ENCODE results near the gene TBCEL. TPM values are rescaled to one million over a fixed set of nuclear protein-coding genes. Genes with fewer than 3 reads are reported as not detected.
A peak's percentile ranks its signal among the peaks of the same experiment; 100 is the strongest.

TBCEL gene
- 10 to 100 TPM; 42.6 to 47.7 (median 46.0) TPM for total RNA-seq
- 6.2 TPM for polyA plus RNA-seq
- long read RNA-seq, donor 1, full-length matches to known transcripts = 14 of 26 reads
- long read RNA-seq, donor 1, partial matches to known transcripts = 10 of 26 reads
- long read RNA-seq, donor 1, other reads (novel, unspliced or antisense) = 2 of 26 reads
- long read RNA-seq, donor 2, full-length matches to known transcripts = 2 of 2 reads
- long read RNA-seq, donor 2, partial matches to known transcripts = 0 of 2 reads
- long read RNA-seq, donor 2, other reads (novel, unspliced or antisense) = 0 of 2 reads
- long read RNA-seq, donor 3, full-length matches to known transcripts = 1 of 2 reads
- long read RNA-seq, donor 3, partial matches to known transcripts = 0 of 2 reads
- long read RNA-seq, donor 3, other reads (novel, unspliced or antisense) = 1 of 2 reads
- long read RNA-seq, donor 4, full-length matches to known transcripts = 4 of 7 reads
- long read RNA-seq, donor 4, partial matches to known transcripts = 1 of 7 reads
- long read RNA-seq, donor 4, other reads (novel, unspliced or antisense) = 2 of 7 reads

- under 1% methylated on average over 54 of the region's 54 CpGs for WGBS
- Histone ChIP-seq H3K27me3 (ENCODE audit: control insufficient read depth, insufficient read depth) (no peaks in the 10 kb centered on the region), H3K9me3 (ENCODE audit: control insufficient read depth, low read length) (no peaks in the 10 kb centered on the region), H3K4me3 (ENCODE audit: low read length) (peak within 1 kb of the TSS; percentile 69), H3K4me1 (ENCODE audit: control insufficient read depth, insufficient read depth, low read length) (peaks cover 4% of the 10 kb centered on the region), H3K27ac (ENCODE audit: low read length) (peak within 1 kb of the TSS; percentile 71)
- DNase-seq (peak; percentile 92 to 97 (median 97)), ATAC-seq (peak; percentile 95 to 97)
- intact Hi-C loops (cut with DNase I) = no loop called here
Measured at GRCh38 chr11:121023848-121024751, at the start of gene TBCEL. TBCEL (plus strand) TSS chr11:121024102; CDS start chr11:121045691, 21,589 bp downstream.

- Histone ChIP-seq H3K27ac (ENCODE audit: low read length) (no peak overlapping the region), H3K4me1 (ENCODE audit: control insufficient read depth, insufficient read depth, low read length) (no peaks in the 10 kb centered on the region), H3K9me3 (ENCODE audit: control insufficient read depth, low read length) (no peaks in the 10 kb centered on the region), H3K27me3 (ENCODE audit: control insufficient read depth, insufficient read depth) (no peaks in the 10 kb centered on the region), H3K4me3 (ENCODE audit: low read length) (no peak overlapping the region)
- intact Hi-C loops (cut with DNase I) = no loop called here
- 55% methylated on average over 9 of the region's 9 CpGs for WGBS
- DNase-seq = no peak
- ATAC-seq = no peak
Measured at GRCh38 chr11:120974466-120974865, 49.4 kb upstream of the TBCEL start.

GRCh38 chr11:120974965-120975364 is 48.9 kb upstream of the TBCEL start:
- DNase-seq (no peak), ATAC-seq (no peak)
- Histone ChIP-seq H3K4me3 (ENCODE audit: low read length) (no peak overlapping the region), H3K9me3 (ENCODE audit: control insufficient read depth, low read length) (no peaks in the 10 kb centered on the region), H3K4me1 (ENCODE audit: control insufficient read depth, insufficient read depth, low read length) (no peaks in the 10 kb centered on the region), H3K27me3 (ENCODE audit: control insufficient read depth, insufficient read depth) (no peaks in the 10 kb centered on the region), H3K27ac (ENCODE audit: low read length) (no peak overlapping the region)
- intact Hi-C loops (cut with DNase I) = no loop called here
- WGBS = 35% methylated on average over 4 of the region's 4 CpGs

- no peak overlapping the region for H3K27ac ChIP-seq (ENCODE audit: low read length)
- no peaks in the 10 kb centered on the region for H3K9me3 ChIP-seq (ENCODE audit: control insufficient read depth, low read length)
- intact Hi-C loops (cut with DNase I) = no loop called here
- H3K4me3 ChIP-seq (ENCODE audit: low read length) = no peak overlapping the region
- no peaks in the 10 kb centered on the region for H3K27me3 ChIP-seq (ENCODE audit: control insufficient read depth, insufficient read depth)
- ATAC-seq (no peak), DNase-seq (no peak)
- no peaks in the 10 kb centered on the region for H3K4me1 ChIP-seq (ENCODE audit: control insufficient read depth, insufficient read depth, low read length)
- 63% methylated on average over 10 of the region's 10 CpGs for WGBS
Measured at GRCh38 chr11:120977266-120978137, 46.4 kb upstream of the TBCEL start.

GRCh38 chr11:120978701-120979100 is 45.2 kb upstream of the TBCEL start:
- Histone ChIP-seq H3K9me3 (ENCODE audit: control insufficient read depth, low read length) (no peaks in the 10 kb centered on the region), H3K4me3 (ENCODE audit: low read length) (no peak overlapping the region), H3K27ac (ENCODE audit: low read length) (no peak overlapping the region), H3K4me1 (ENCODE audit: control insufficient read depth, insufficient read depth, low read length) (no peaks in the 10 kb centered on the region), H3K27me3 (ENCODE audit: control insufficient read depth, insufficient read depth) (no peaks in the 10 kb centered on the region)
- intact Hi-C loops (cut with DNase I) = no loop called here
- DNase-seq = no peak
- no peak for ATAC-seq
- WGBS = 61% methylated on average over 3 of the region's 3 CpGs

- no peaks in the 10 kb centered on the region for H3K4me1 ChIP-seq (ENCODE audit: control insufficient read depth, insufficient read depth, low read length)
- H3K27ac ChIP-seq (ENCODE audit: low read length) = no peak overlapping the region
- peak overlapping the region; percentile 43 for H3K4me3 ChIP-seq (ENCODE audit: low read length)
- intact Hi-C loops (cut with DNase I) = no loop called here
- no peaks in the 10 kb centered on the region for H3K9me3 ChIP-seq (ENCODE audit: control insufficient read depth, low read length)
- DNase-seq = peak; percentile 45 to 82 (median 78)
- ATAC-seq = peak; percentile 90 to 93
- 4% methylated on average over 72 of the region's 72 CpGs for WGBS
- no peaks in the 10 kb centered on the region for H3K27me3 ChIP-seq (ENCODE audit: control insufficient read depth, insufficient read depth)
Measured at GRCh38 chr11:120985718-120986569, 38.0 kb upstream of the TBCEL start.

- WGBS = 93% methylated on average over 1 of the region's 1 CpG
- Histone ChIP-seq H3K4me3 (ENCODE audit: low read length) (no peak overlapping the region), H3K27me3 (ENCODE audit: control insufficient read depth, insufficient read depth) (no peaks in the 10 kb centered on the region), H3K9me3 (ENCODE audit: control insufficient read depth, low read length) (no peaks in the 10 kb centered on the region), H3K4me1 (ENCODE audit: control insufficient read depth, insufficient read depth, low read length) (no peaks in the 10 kb centered on the region), H3K27ac (ENCODE audit: low read length) (no peak overlapping the region)
- ATAC-seq = no peak
- no peak for DNase-seq
- intact Hi-C loops (cut with DNase I) = no loop called here
Measured at GRCh38 chr11:120988603-120989002, 35.3 kb upstream of the TBCEL start.

- intact Hi-C loops (cut with DNase I) = no loop called here
- no peaks in the 10 kb centered on the region for H3K4me1 ChIP-seq (ENCODE audit: control insufficient read depth, insufficient read depth, low read length)
Measured at GRCh38 chr11:120991830-120992686, 31.8 kb upstream of the TBCEL start.

GRCh38 chr11:120994091-120994859 is 29.6 kb upstream of the TBCEL start:
- WGBS = 37% methylated on average over 1 of the region's 1 CpG
- ATAC-seq = no peak
- DNase-seq = no peak
- Histone ChIP-seq H3K4me1 (ENCODE audit: control insufficient read depth, insufficient read depth, low read length) (no peaks in the 10 kb centered on the region), H3K27ac (ENCODE audit: low read length) (no peak overlapping the region), H3K9me3 (ENCODE audit: control insufficient read depth, low read length) (no peaks in the 10 kb centered on the region), H3K27me3 (ENCODE audit: control insufficient read depth, insufficient read depth) (no peaks in the 10 kb centered on the region), H3K4me3 (ENCODE audit: low read length) (no peak overlapping the region)
- intact Hi-C loops (cut with DNase I) = no loop called here

More at GRCh38 chr11:120991830-120992686, 31.8 kb upstream of the TBCEL start:
- 88% methylated on average over 10 of the region's 10 CpGs for WGBS
- H3K27me3 ChIP-seq (ENCODE audit: control insufficient read depth, insufficient read depth) = no peaks in the 10 kb centered on the region
- ATAC-seq (peak in 1 of 2 donors; percentile 21), DNase-seq (no peak)
- H3K9me3 ChIP-seq (ENCODE audit: control insufficient read depth, low read length) = no peaks in the 10 kb centered on the region
- no peak overlapping the region for H3K4me3 ChIP-seq (ENCODE audit: low read length)
- H3K27ac ChIP-seq (ENCODE audit: low read length) = no peak overlapping the region

Data from right cardiac atrium (tissue), 5 donors.